GM12801 (cell line): ENCODE results near the gene MAP1A.

Experiments used
- TF ChIP-seq, protein P1 (sequence below): IDR thresholded peaks from one replicate; pipeline ENCODE4 v1.5.1; 2011; ENCODE audit warnings: control low read depth; ENCODE audit not compliant: insufficient read length; ENCODE audit errors: extremely low read depth

The MAP1A gene

DNA sequence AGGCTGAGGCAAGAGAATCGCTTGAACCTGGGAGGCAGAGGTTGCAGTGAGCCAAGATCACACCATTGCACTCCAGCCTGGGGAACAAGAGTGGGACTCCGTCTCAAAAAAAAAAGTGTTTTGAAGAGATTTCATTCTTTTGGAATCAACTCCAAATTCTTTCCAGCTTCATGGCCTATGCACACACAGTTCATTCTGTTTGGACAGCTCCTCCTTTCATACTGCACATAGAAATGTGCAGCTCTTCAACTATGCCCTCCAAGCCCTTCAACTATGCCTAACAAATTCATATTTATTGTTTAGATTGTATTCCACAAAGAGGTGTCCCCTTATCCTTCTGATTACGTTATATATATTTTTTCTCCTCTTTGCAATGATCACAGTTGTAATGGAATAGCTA lies 28.6 kb upstream of the MAP1A start:
- TF ChIP-seq, protein P1, sequence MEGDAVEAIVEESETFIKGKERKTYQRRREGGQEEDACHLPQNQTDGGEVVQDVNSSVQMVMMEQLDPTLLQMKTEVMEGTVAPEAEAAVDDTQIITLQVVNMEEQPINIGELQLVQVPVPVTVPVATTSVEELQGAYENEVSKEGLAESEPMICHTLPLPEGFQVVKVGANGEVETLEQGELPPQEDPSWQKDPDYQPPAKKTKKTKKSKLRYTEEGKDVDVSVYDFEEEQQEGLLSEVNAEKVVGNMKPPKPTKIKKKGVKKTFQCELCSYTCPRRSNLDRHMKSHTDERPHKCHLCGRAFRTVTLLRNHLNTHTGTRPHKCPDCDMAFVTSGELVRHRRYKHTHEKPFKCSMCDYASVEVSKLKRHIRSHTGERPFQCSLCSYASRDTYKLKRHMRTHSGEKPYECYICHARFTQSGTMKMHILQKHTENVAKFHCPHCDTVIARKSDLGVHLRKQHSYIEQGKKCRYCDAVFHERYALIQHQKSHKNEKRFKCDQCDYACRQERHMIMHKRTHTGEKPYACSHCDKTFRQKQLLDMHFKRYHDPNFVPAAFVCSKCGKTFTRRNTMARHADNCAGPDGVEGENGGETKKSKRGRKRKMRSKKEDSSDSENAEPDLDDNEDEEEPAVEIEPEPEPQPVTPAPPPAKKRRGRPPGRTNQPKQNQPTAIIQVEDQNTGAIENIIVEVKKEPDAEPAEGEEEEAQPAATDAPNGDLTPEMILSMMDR = no peak

DNA sequence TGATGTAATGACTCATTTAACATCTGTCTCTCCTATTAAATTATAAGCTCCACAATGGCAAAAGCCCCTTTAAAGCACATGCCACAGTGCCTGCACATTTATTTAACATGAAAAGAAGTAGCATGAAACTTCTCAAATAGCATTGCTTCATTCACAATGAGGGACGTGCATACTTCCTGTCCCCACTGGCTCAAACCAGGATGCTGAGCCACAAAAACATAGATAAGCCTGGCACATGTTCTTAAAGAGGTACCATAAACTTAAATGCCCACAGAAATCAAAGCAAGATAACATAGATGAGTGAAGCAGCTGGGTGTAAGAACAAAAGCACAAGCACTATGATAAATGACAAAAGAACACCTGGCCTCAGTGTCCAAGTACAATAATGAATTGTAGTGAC lies 28.2 kb upstream of the MAP1A start:
- TF ChIP-seq, protein P1 = no peak

DNA sequence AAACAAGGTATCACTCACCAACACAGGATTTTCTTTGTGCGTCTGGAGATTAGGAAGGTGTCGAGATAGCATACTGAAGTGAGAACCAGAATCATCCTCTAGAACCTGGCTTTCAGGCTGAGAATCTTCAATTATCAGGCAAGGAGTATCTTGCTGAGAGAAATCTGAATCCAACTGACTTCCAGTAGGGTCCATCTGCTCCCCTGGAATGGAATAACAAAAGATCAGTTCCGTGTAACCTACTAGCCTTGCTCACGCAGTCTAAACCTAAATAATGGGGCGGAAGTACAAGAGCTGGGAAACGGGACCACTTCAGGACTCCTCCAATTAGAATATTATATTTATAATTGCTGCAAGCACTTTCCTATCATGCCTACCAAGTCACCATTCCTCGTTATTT lies 25.1 kb upstream of the MAP1A start:
- TF ChIP-seq, protein P1 = no peak

DNA sequence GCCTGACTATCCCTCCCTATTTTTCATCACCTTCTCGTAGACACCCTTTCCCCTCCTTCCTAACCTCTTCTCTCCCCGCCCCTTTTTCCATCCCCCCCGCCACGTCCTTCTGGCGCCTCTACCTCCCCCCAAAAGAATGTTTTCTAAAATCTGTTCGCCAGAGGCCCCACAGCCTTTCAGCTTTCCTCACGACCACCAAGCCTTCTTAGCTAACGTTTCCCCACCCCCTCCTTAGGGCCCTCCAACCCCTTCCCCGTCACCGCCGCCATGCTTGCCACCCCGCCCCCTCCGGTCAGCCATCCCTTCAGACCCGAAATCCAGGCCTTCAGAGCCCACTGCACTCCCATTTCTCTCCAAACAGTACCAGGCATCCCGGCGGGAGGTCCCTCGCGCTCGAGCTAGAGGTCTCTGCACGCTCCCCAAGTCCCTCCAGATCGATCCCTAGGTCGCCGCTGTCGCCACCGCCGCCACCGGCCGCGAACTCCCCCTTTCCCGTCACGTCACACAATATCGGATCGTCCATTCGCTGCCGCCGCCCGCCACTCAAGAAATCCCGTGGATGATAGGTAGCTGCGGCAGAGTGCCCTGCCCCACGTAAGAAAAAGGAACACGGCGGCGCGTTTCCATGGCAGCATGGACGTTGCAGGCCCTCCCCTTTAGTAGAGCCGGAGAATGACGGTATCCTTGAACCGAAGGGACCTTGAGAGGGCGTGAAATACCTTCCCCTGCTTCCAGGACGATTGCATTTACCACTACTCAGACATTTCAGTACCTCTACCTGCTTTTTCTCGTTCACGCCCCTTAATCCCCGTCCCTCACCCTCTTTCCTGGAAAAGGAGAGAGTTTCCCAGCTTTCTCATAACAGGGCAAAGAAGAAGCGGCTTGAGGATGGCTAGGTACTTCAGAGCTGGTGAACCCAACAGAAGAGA lies 24.5 kb upstream of the MAP1A start, which contains the start of gene TP53BP1:
Gene TP53BP1, minus strand, starts transcription at position 484 of the 929 bp plus-strand sequence. Its CDS starts 113 bp downstream, at position 371.
- TF ChIP-seq, protein P1 = no peak

DNA sequence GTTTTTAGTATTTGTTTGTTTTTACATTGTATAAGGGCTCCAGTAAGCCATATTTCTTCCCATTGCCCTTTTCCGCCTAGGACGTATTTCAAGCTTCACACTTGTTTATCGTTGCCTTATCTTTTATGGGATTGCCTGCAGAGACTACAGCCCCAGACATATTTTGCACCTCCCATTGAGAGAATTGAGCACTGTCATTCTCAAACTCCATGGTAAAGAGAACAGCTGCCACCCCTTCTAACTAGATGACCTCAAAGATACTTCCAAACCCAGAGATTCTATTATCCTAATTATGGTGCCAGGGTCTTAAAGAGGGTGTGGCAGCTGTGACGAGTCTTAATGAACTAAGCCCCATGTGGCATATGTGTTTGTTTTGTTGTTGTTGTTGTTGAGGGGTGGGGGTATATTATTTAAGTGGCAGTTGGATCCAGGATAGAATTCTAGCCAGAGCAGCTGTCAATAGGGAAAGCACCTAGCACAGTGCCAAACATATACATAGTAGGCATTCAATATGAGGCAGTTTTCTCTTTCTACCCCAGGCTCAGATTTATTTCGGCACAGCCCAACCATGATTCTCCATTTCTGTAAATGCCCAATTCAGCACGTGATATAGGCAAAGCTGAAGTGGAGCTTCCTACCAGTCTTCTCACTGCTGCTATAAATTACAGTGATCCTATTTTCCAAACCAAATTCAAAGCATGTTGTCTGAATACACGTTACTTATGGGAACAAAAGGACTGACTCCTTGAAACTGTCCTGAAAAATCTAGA lies 23.5 kb upstream of the MAP1A start:
- TF ChIP-seq, protein P1 = no peak

DNA sequence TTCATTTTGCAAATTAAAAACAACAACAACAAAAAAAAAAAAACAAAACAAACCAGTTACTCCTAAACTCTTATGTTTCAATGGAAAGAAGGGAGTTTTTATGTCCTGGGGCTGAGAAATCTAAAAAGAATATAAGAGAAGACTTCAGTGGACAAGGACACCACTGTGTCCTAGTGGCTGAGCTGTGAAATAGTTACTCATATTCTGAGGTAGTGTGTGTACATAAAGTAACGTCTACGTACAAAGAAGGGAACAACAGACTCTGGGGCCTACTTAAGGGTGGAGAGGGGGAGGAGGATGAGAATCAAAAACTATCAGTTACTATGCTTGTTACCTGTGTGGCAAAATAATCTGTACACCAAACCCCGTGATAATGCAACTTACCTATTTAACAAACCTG lies 18.4 kb upstream of the MAP1A start:
- TF ChIP-seq, protein P1 = no peak

DNA sequence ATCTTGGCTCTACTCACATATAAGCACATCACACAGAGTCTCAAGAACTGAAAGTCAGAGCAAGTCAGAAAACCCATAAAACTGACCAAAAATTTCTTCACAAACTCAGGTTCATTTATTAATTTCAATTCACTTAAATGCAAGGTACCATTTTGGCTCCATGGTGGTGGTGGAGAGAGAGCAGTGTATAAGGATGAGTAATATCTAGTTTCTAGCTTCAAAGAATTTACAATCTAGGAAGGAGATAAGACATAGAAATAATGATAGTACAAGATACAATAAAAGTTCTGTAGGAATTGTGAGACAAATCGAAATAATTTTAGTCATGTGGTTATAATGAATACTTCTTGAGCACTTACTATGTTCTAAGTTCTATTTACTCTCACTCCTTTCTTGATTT lies 17.8 kb upstream of the MAP1A start:
- TF ChIP-seq, protein P1 = no peak
